Heart right ventricle (tissue), 16 donors: ENCODE data around the gene UNC119B. TPM values are rescaled to one million over a fixed set of nuclear protein-coding genes. Genes with fewer than 3 reads are reported as not detected.
A peak's percentile ranks its signal among the peaks of the same experiment; 100 is the strongest.

Experiments used
- ATAC-seq, 8 donors: fragments of 200-7000 bp; cut with Tn5 transposase; one replicate each; pipeline ENCODE4 v1.9.1; 2020; ENCODE audit warnings: mild to moderate bottlenecking in 8 of 8, moderate library complexity in 8 of 8, moderate number of reproducible peaks in 1 of 8
- DNase-seq, 2 donors: peaks; one replicate each; pipeline ENCODE4 v3.0.0-alpha.2; 2020
- H3K27ac ChIP-seq, 10 donors: fragments of 200-600 bp; sonication (generic) in 2 of 10; one replicate each; pipeline versions ENCODE4 v1.5.0 to v1.8.0; 2020 to 2022; ENCODE audit warnings: mild to moderate bottlenecking in 3 of 10
- H3K27me3 ChIP-seq, 7 donors: fragments of 200-600 bp; one replicate each; pipeline ENCODE4 v1.8.0; 2021 to 2022; ENCODE audit warnings: mild to moderate bottlenecking in 2 of 7
- H3K36me3 ChIP-seq, 9 donors: fragments of 200-600 bp; sonication (generic) in 1 of 9; one replicate each; pipeline versions ENCODE4 v1.5.0 to v1.8.0; 2020 to 2022; ENCODE audit warnings: mild to moderate bottlenecking in 2 of 9
- H3K4me1 ChIP-seq, 9 donors: fragments of 200-600 bp; sonication (generic) in 1 of 9; one replicate each; pipeline versions ENCODE4 v1.5.0 to v1.8.0; 2020 to 2022; ENCODE audit warnings: mild to moderate bottlenecking in 4 of 9
- H3K4me3 ChIP-seq, 10 donors: fragments of 200-600 bp; sonication (generic) in 2 of 10; one replicate each; pipeline versions ENCODE4 v1.5.0 to v1.8.0; 2020 to 2022; ENCODE audit warnings: mild to moderate bottlenecking in 7 of 10, moderate library complexity in 2 of 10
- H3K9me3 ChIP-seq, 11 donors: fragments of 200-600 bp in 10 of 11; sonication (generic) in 2 of 11; one replicate each; pipeline versions ENCODE4 v1.5.0 to v1.8.0; 2013 to 2022; ENCODE audit warnings: mild to moderate bottlenecking in 2 of 11, control low read depth in 1 of 11, moderate library complexity in 1 of 11
- CTCF ChIP-seq, 9 donors: fragments of 200-600 bp; sonication (generic) in 2 of 9; IDR thresholded peaks; one replicate each; pipeline versions ENCODE4 v1.5.0 to v1.8.0; 2021 to 2022; ENCODE audit warnings: antibody characterized with exemption in 9 of 9, mild to moderate bottlenecking in 5 of 9, moderate library complexity in 1 of 9
- WGBS, 2 donors: extraction: QIAGEN DNeasy Blood & Tissue Kit; methylation state at CpG; one replicate each; pipeline ENCODE4 v1.1.7; 2013; ENCODE audit warnings: inconsistent platforms in 1 of 2; 5-methylcytosine and 5-hydroxymethylcytosine counted together
- intact Hi-C, 10 donors: fragments of 100-400 bp; cut with DNase I; formaldehyde crosslinking; loops; one replicate each; pipeline versions ENCODE4 v1.11.1 to v1.14.2; 2022
- polyA plus RNA-seq, 2 donors: library from polyadenylated mRNA; stranded (reverse); fragments of 200-250 nt; gene quantifications; one replicate each; pipeline ENCODE4 v1.2.3, GENCODE V29; 2013
- total RNA-seq, 10 donors: library from RNA; stranded (reverse); fragmentation: NEBNext Ultra II Directional in 3 of 10; extraction: Animal tissue kit (Norgen Biotek cat#: 25700) in 3 of 10; gene quantifications; one replicate each; pipeline versions ENCODE4 v1.2.1 to v1.2.4, GENCODE V29; 2021 to 2023
- donor health status: Arrhythmogenic right ventricular cardiomyopathy.
- donor health status: ischemic (EF 13 %, LVEDD 7.1; RV severe dilation, severe dysfunction).
- donor health status: healthy with polysubstance abuse.
- donor health status: DM: no; HTN: yes; CAD: no.
- donor health status: DM: no; HTN: no; CAD: no.
- donor health status: ischemic (EF 25% LVEDD 6.9; RV normal size, moderate dysfunction).
- donor health status: ischemic (EF 25% LVEDD 5.7; RV mildly dilated, moderate dysfunction).
- donor health status: healthy.
- donor health status: DM: yes; HTN: yes; CAD: no.
- donor health status: Ischemic cardiomyopathy.
- donor health status: ischemic (EF 35%, LVEDD 5.7; RV mildly dilated, moderate dysfunction).
- donor health status: nonischemic (EF 11% LVEDD 7.7; RV severe dilation, severe dysfunction).
- donor health status: DM: yes; HTN: yes; CAD: no.
- donor health status: PGD.
- donor health status: ischemic (EF 29% LVEDD 5.4; RV normal size, mild dysfunction).
- donor health status: nonischemic (EF 23%, LVEDD 6.1; RV moderate dilation, normal function).

The UNC119B gene
- total and polyA plus RNA-seq, 12 donors, result 5.0 to 15.4 (median 9.3) TPM

GRCh38 chr12:120670667-120671066, 39.6 kb upstream of the UNC119B start:
- DNase-seq (no peak), ATAC-seq (no peak)
- H3K9me3 ChIP-seq, result no peaks in the 10 kb centered on the region
- H3K4me3 ChIP-seq, result no peak overlapping the region
- no peak overlapping the region for H3K27ac ChIP-seq
- H3K36me3 ChIP-seq, result no peaks in the 10 kb centered on the region
- WGBS, 2 donors, result 92 to 93% methylated on average over 5 of the region's 5 CpGs
- intact Hi-C loops, result no loop called here
- H3K27me3 ChIP-seq, result no peaks in the 10 kb centered on the region
- H3K4me1 ChIP-seq, result peaks cover 0 to 10% (median 4%) of the 10 kb centered on the region in 9 donors
- no peak for TF ChIP-seq CTCF (IDR thresholded peaks at IDR 0.05)

GRCh38 chr12:120674097-120674636, 36.1 kb upstream of the UNC119B start:
- Histone ChIP-seq H3K4me3 (no peak overlapping the region), H3K4me1 (peaks cover 0 to 17% (median 13%) of the 10 kb centered on the region in 9 donors), H3K36me3 (no peaks in the 10 kb centered on the region), H3K27ac (no peak overlapping the region), H3K27me3 (no peaks in the 10 kb centered on the region), H3K9me3 (no peaks in the 10 kb centered on the region)
- ATAC-seq (no peak), DNase-seq (no peak)
- WGBS, 2 donors, result 72 to 76% methylated on average over 6 of the region's 6 CpGs
- intact Hi-C loops, result no loop called here
- no peak for TF ChIP-seq CTCF (IDR thresholded peaks at IDR 0.05)

GRCh38 chr12:120677765-120678473, 32.3 kb upstream of the UNC119B start:
- DNase-seq (peak; percentile 45 to 59), ATAC-seq (peak; percentile 68 to 95 (median 89))
- Histone ChIP-seq H3K27me3 (no peaks in the 10 kb centered on the region), H3K4me1 (peaks cover 0 to 26% (median 12%) of the 10 kb centered on the region in 9 donors), H3K27ac (peak overlapping the region; percentile 51 to 85 (median 78)), H3K4me3 (no peak overlapping the region), H3K9me3 (no peaks in the 10 kb centered on the region), H3K36me3 (no peaks in the 10 kb centered on the region)
- 41 to 50% methylated on average over 7 of the region's 7 CpGs for WGBS, 2 donors
- intact Hi-C loops, result loop anchor here in 1 of 10 donors (1.0 kb wide), 1 partner anchor 20 kb away; no protein-coding TSS in a partner anchor
- no peak for TF ChIP-seq CTCF (IDR thresholded peaks at IDR 0.05)

GRCh38 chr12:120678572-120678971, 31.7 kb upstream of the UNC119B start:
- Histone ChIP-seq H3K4me1 (peaks cover 0 to 26% (median 12%) of the 10 kb centered on the region in 9 donors), H3K4me3 (no peak overlapping the region), H3K36me3 (no peaks in the 10 kb centered on the region), H3K9me3 (no peaks in the 10 kb centered on the region), H3K27me3 (no peaks in the 10 kb centered on the region), H3K27ac (peak overlapping the region in 9 of 10 donors; percentile 41 to 85 (median 79))
- TF ChIP-seq CTCF (IDR thresholded peaks at IDR 0.05), result no peak
- 71 to 72% methylated on average over 8 of the region's 8 CpGs for WGBS, 2 donors
- intact Hi-C loops, result loop anchor here in 1 of 10 donors (1.0 kb wide), 1 partner anchor 20 kb away; no protein-coding TSS in a partner anchor
- DNase-seq (no peak), ATAC-seq (peak in 2 of 8 donors; percentile 2 to 20)
